PFSK-1 (cell line): ENCODE measurements around the gene NYAP2.

Experiments used
- FOXP2 ChIP-seq: optimal IDR thresholded peaks from 2 replicates; pipeline ENCODE3; 2011; ENCODE audit warnings: borderline replicate concordance, control low read depth, inconsistent platforms; ENCODE audit not compliant: insufficient read depth; ENCODE audit errors: extremely low read length, extremely low read depth
- POLR2AphosphoS5 ChIP-seq: IDR thresholded peaks from 2 replicates; pipeline ENCODE4 v1.6.1; 2012; ENCODE audit warnings: low read depth, mild to moderate bottlenecking, control low read depth, low read length, moderate library complexity
- SIN3A ChIP-seq: IDR thresholded peaks from 2 replicates; pipeline ENCODE4 v1.6.1; 2012; ENCODE audit warnings: mild to moderate bottlenecking, low read length, moderate library complexity, borderline replicate concordance; ENCODE audit not compliant: insufficient read depth
- TAF1 ChIP-seq: IDR thresholded peaks from 2 replicates; pipeline ENCODE4 v1.6.1; 2012; ENCODE audit warnings: low read length, control low read depth, borderline replicate concordance; ENCODE audit not compliant: insufficient read depth
- TF ChIP-seq, protein P1 (sequence below), 2 experiments: IDR thresholded peaks; 2 replicates each; pipeline versions ENCODE4 v1.6.1 to v1.8.0; 2011 to 2012; ENCODE audit warnings: low read depth in 2 of 2, low read length in 2 of 2, control low read depth in 1 of 2, inconsistent platforms in 1 of 2, mild to moderate bottlenecking in 1 of 2, moderate library complexity in 1 of 2; ENCODE audit not compliant: insufficient read depth in 1 of 2

DNA sequence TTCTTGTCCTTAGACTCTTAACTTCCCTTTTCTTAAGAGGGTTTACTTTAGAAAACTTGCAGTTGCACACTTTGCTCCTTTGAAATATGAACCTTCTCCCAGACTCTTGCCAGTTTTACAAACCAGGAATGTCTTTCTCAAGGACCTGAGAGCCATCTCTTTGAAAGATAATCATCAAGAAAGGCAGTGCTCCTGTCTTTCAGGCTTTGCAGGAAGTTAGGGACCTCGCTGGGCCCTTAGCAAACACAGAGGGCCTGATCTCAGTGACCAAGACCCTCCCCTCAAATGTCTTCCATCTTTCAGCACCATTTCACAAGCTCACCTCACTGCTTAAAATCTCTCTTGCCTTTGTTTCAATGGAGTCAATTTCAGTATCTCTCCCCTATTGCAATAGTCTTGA lies 32.0 kb upstream of the NYAP2 start:
- TF ChIP-seq, protein P1, sequence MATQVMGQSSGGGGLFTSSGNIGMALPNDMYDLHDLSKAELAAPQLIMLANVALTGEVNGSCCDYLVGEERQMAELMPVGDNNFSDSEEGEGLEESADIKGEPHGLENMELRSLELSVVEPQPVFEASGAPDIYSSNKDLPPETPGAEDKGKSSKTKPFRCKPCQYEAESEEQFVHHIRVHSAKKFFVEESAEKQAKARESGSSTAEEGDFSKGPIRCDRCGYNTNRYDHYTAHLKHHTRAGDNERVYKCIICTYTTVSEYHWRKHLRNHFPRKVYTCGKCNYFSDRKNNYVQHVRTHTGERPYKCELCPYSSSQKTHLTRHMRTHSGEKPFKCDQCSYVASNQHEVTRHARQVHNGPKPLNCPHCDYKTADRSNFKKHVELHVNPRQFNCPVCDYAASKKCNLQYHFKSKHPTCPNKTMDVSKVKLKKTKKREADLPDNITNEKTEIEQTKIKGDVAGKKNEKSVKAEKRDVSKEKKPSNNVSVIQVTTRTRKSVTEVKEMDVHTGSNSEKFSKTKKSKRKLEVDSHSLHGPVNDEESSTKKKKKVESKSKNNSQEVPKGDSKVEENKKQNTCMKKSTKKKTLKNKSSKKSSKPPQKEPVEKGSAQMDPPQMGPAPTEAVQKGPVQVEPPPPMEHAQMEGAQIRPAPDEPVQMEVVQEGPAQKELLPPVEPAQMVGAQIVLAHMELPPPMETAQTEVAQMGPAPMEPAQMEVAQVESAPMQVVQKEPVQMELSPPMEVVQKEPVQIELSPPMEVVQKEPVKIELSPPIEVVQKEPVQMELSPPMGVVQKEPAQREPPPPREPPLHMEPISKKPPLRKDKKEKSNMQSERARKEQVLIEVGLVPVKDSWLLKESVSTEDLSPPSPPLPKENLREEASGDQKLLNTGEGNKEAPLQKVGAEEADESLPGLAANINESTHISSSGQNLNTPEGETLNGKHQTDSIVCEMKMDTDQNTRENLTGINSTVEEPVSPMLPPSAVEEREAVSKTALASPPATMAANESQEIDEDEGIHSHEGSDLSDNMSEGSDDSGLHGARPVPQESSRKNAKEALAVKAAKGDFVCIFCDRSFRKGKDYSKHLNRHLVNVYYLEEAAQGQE (IDR thresholded peaks at IDR 0.05; ENCODE audit: insufficient read depth in 1 of 2, low read depth in 2 of 2, low read length in 2 of 2) = no peak
- TF ChIP-seq POLR2AphosphoS5 (no peak), SIN3A (no peak), TAF1 (no peak), FOXP2 (no peak)
